Brain microvascular endothelial cell (primary cell): ENCODE measurements around the gene AKAP10.
"Not testable (repeated sequence)": the region's sequence is repeated elsewhere in the genome, so short reads cannot be mapped to it uniquely, and the experiment has no call there.

Experiments
- DNase-seq: peaks from one replicate; pipeline ENCODE4 v3.0.0-alpha.2; 2020
- H3K27ac ChIP-seq: fragments of 250-450 bp; sonication (Bioruptor Pico); 2 replicates; pipeline ENCODE4 v1.5.1; 2020; ENCODE audit warnings: mild to moderate bottlenecking, moderate library complexity
- H3K27me3 ChIP-seq: fragments of 250-450 bp; sonication (Bioruptor Pico); replicated peaks from 2 replicates; pipeline ENCODE4 v1.5.1; 2020; ENCODE audit warnings: mild to moderate bottlenecking
- H3K36me3 ChIP-seq: fragments of 250-450 bp; sonication (Bioruptor Pico); replicated peaks from 2 replicates; pipeline ENCODE4 v1.5.1; 2020; ENCODE audit warnings: mild to moderate bottlenecking
- H3K4me3 ChIP-seq: 2 replicates; pipeline ENCODE4 v1.5.1; 2011; ENCODE audit warnings: low read depth, mild to moderate bottlenecking, control low read depth, low read length, moderate library complexity
- CTCF ChIP-seq: IDR thresholded peaks from 2 replicates; pipeline ENCODE4 v1.5.1; 2011; ENCODE audit warnings: low read depth, mild to moderate bottlenecking, moderate library complexity, low read length, control low read depth, inconsistent platforms; ENCODE audit errors: missing control alignments
- in situ Hi-C: cut with HindIII; loops from 2 replicates; pipeline ENCODE4 v1.10.0; 2017; ENCODE audit warnings: low sequenced_read_pairs, low pct_ligation_motif_present

The AKAP10 gene

GRCh38 chr17:19904412-19904811 lies 73.2 kb downstream of the AKAP10 start:
- Histone ChIP-seq H3K27ac (no peak overlapping the region), H3K27me3 (no peaks in the 10 kb centered on the region), H3K4me3 (no peak overlapping the region), H3K36me3 (peaks cover 31% of the 10 kb centered on the region)
- in situ Hi-C loops, result no loop called here
- no peak for TF ChIP-seq CTCF
- no peak for DNase-seq

GRCh38 chr17:19900809-19901208 lies 76.8 kb downstream of the AKAP10 start:
- Histone ChIP-seq H3K4me3 (no peak overlapping the region), H3K27ac (no peak overlapping the region), H3K36me3 (peaks cover 13% of the 10 kb centered on the region), H3K27me3 (no peaks in the 10 kb centered on the region)
- in situ Hi-C loops, result no loop called here
- DNase-seq, result no peak
- TF ChIP-seq CTCF, result no peak

- TF ChIP-seq CTCF, result no peak
- in situ Hi-C loops, result no loop called here
- no peak overlapping the region for H3K4me3 ChIP-seq
- peak; percentile 58 for DNase-seq
- H3K36me3 ChIP-seq, result no peaks in the 10 kb centered on the region
- H3K27me3 ChIP-seq, result no peaks in the 10 kb centered on the region
- H3K27ac ChIP-seq, result no peak overlapping the region
Observed at GRCh38 chr17:19897903-19898302, 79.7 kb downstream of the AKAP10 start.

- H3K36me3 ChIP-seq, result no peaks in the 10 kb centered on the region
- H3K27ac ChIP-seq, result no peak overlapping the region
- in situ Hi-C loops, result no loop called here
- H3K4me3 ChIP-seq, result no peak overlapping the region
- no peak for DNase-seq
- TF ChIP-seq CTCF, result no peak
- H3K27me3 ChIP-seq, result no peaks in the 10 kb centered on the region
Observed at GRCh38 chr17:19897090-19897837, 80.4 kb downstream of the AKAP10 start.

- Histone ChIP-seq H3K27ac (no peak overlapping the region), H3K4me3 (no peak overlapping the region), H3K27me3 (no peaks in the 10 kb centered on the region), H3K36me3 (no peaks in the 10 kb centered on the region)
- in situ Hi-C loops, result no loop called here
- no peak for DNase-seq
- TF ChIP-seq CTCF, result no peak
Observed at GRCh38 chr17:19896679-19897078, 80.9 kb downstream of the AKAP10 start.

GRCh38 chr17:19890554-19890953 lies 87.1 kb downstream of the AKAP10 start:
- in situ Hi-C loops, H3K27me3 ChIP-seq, H3K27ac ChIP-seq, H3K36me3 ChIP-seq, DNase-seq, H3K4me3 ChIP-seq: not testable (repeated sequence)

GRCh38 chr17:19890001-19890400 lies 87.6 kb downstream of the AKAP10 start:
- H3K4me3 ChIP-seq, H3K36me3 ChIP-seq, DNase-seq, H3K27ac ChIP-seq, in situ Hi-C loops, H3K27me3 ChIP-seq: not testable (repeated sequence)
